Cardiac fibroblast (primary cell): ENCODE measurements around the gene PARD3B.

ENCODE experiments used
- DNase-seq, 2 donors: peaks; one replicate each; pipeline versions ENCODE4 v3.0.0 to v3.0.0-alpha.2; 2010; ENCODE audit warnings: low read depth in 2 of 2
- H3K4me3 ChIP-seq, 2 donors: replicated peaks in 1 of 2; 1 replicate in 1 of 2; 2 replicates in 1 of 2; pipeline ENCODE4 v1.5.1; 2011; ENCODE audit warnings: low read depth in 2 of 2, low read length in 2 of 2, mild to moderate bottlenecking in 2 of 2, moderate library complexity in 1 of 2
- TF ChIP-seq, protein P1 (sequence below): IDR thresholded peaks from one replicate; pipeline ENCODE4 v1.5.1; 2011; ENCODE audit warnings: low read depth, mild to moderate bottlenecking, low read length, inconsistent platforms

PARD3B gene

DNA sequence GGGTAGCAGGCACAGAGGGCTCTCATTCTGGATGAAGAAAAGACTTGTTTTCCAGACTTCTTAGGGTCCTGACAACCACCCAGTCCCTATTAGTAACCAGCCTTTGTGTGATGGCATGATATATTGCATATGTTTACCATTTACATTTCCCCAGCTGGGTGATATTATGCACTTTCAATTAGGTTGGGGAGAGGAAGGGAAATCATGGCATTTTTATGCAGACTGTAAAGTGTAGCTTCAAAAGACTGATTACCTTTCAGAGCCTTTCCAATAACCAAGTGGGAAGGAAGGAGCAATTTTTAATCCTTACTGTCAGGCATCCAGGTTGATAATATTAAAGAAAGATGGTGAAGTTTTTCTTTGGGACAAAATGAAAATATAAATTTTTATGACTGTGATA, 896.2 kb downstream of the PARD3B start:
- TF ChIP-seq, protein P1, sequence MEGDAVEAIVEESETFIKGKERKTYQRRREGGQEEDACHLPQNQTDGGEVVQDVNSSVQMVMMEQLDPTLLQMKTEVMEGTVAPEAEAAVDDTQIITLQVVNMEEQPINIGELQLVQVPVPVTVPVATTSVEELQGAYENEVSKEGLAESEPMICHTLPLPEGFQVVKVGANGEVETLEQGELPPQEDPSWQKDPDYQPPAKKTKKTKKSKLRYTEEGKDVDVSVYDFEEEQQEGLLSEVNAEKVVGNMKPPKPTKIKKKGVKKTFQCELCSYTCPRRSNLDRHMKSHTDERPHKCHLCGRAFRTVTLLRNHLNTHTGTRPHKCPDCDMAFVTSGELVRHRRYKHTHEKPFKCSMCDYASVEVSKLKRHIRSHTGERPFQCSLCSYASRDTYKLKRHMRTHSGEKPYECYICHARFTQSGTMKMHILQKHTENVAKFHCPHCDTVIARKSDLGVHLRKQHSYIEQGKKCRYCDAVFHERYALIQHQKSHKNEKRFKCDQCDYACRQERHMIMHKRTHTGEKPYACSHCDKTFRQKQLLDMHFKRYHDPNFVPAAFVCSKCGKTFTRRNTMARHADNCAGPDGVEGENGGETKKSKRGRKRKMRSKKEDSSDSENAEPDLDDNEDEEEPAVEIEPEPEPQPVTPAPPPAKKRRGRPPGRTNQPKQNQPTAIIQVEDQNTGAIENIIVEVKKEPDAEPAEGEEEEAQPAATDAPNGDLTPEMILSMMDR, result no peak

DNA sequence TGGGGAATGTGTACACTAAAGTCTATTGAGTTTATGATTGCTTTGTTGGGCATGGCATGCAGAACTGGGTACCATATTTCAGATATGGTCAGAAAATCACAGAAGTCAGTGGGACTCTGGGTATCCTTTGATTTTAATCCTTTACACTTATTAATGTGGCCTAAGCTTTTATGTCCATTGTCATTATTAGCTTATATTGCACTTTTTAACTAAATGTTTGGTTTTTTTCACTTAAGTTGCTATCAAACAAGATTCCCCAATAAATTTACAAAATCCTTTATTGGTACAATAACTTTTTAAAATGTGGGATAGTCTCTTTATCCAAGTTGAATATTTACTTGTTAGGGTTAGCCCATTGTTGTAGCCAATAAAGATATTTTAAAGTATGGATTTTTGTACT, 902.9 kb downstream of the PARD3B start:
- TF ChIP-seq, protein P1, result no peak
- H3K4me3 ChIP-seq, result no peak overlapping the region
- no peak for DNase-seq

More for the DNA sequence above, 896.2 kb downstream of the PARD3B start:
- no peak for DNase-seq
- H3K4me3 ChIP-seq, result no peak overlapping the region

DNA sequence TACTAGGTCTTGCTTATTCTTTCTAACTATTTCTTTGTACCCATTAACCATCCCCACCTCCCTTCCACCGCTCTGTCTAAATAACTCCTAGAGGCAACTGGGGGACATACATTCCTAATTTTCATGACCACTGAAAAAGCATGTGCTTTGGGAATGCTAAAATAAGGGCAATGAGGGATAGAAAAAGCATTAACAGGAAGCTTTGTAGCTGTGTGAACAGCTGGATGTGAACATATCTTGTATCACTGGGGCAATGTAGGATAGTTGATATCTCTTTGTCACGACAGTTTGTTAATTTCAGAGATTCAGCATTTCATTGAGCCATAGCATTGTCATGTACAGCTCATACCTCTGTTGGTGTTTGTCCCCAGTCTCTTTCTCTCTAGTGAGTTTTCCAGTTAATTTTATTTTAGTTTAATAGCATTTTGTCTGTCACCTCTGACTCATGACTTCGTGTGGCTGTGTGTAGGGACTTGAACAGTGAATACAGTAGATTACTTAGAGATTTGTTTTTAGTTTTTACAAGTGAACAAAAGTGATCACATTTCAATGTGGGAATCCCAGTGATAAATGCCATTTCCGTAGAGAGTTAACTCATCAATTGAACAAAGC, 906.7 kb downstream of the PARD3B start:
- TF ChIP-seq, protein P1, result no peak
- no peak overlapping the region for H3K4me3 ChIP-seq
- DNase-seq, result no peak

DNA sequence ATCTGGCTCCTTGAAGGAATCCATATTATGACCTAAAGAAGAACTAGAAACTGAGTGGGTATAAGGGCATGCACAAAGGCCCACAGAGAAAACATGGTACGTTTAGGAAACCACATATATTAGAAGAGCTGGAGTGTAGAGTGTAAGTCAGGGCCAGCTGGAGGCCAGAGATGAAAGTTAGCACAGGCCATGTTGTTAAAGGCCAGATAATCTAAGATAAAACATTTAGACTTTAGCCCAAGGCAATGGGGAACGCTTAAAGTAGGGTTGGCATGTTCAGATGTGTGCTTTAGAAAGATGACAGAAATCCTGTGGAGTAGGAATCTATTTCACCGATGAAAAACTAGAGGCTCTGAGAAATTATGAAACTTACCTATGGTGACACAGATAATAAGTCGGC, 907.9 kb downstream of the PARD3B start:
- no peak overlapping the region for H3K4me3 ChIP-seq
- TF ChIP-seq, protein P1, result no peak
- DNase-seq, result no peak

DNA sequence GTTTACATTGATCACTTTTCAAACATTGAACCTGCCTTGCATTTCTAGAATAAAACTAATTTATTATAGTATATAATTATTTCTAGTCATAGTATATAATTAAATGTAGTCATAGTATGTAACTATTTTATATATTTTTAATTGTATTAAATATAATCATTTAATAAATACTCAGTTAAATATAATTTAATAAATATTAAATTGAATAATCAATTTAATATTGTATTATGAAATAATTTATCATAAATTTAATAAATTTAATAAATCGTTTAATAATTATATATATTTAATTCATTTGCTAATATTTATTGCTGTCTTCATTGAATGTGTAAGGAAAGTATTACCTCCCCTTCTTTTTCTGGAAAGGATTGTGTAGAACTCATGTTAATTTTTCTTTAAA, 911.4 kb downstream of the PARD3B start:
- H3K4me3 ChIP-seq, result no peak overlapping the region
- no peak for DNase-seq
- TF ChIP-seq, protein P1, result no peak

DNA sequence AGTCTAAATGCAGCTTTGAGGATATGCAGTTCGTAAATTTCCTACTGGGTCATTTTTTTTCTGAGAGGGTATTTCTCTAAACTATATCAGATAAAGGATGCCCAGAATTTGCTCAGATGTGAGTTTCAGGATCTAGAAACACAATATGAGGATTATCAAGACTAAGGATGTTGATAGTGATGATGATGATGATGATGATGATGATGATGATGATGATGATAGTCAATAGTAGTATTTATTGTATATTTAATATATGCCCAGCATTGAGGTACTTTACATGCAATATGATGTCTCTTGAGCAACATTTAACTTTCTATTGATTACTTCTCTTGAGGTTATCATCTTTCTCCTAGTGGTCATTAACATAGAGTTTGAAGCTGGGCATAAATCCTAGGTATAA, 914.9 kb downstream of the PARD3B start:
- DNase-seq, result no peak

More for the DNA sequence above, 914.9 kb downstream of the PARD3B start:
- TF ChIP-seq, protein P1, result no peak
- H3K4me3 ChIP-seq, result no peak overlapping the region
